RWPE2 (cell line): ENCODE results near the gene TBC1D21.
A peak's percentile ranks its signal among the peaks of the same experiment; 100 is the strongest.

Experiments
- ATAC-seq: fragments of 200-7000 bp; cut with Tn5 transposase; 3 replicates; pipeline ENCODE4 v1.9.1; 2021; ENCODE audit warnings: low read depth
- DNase-seq: peaks from one replicate; pipeline ENCODE4 v3.0.0-alpha.2; 2020; ENCODE audit warnings: low spot score
- H3K27ac ChIP-seq: fragments of 450-650 bp; 2 replicates; pipeline ENCODE4 v1.5.1; 2017; ENCODE audit warnings: mild to moderate bottlenecking; ENCODE audit not compliant: poor library complexity, severe bottlenecking
- H3K27me3 ChIP-seq: fragments of 250-450 bp; sonication (Bioruptor Pico); 2 replicates; pipeline ENCODE4 v1.5.1; 2021; ENCODE audit warnings: mild to moderate bottlenecking, moderate library complexity; ENCODE audit not compliant: insufficient read depth, poor library complexity, severe bottlenecking
- H3K36me3 ChIP-seq: fragments of 250-450 bp; sonication (Bioruptor Pico); 2 replicates; pipeline ENCODE4 v1.5.1; 2020; ENCODE audit warnings: low read depth, mild to moderate bottlenecking, moderate library complexity
- H3K4me1 ChIP-seq: fragments of 250-450 bp; sonication (Bioruptor Pico); 2 replicates; pipeline ENCODE4 v1.5.1; 2021; ENCODE audit warnings: mild to moderate bottlenecking, moderate library complexity; ENCODE audit not compliant: insufficient read depth, poor library complexity, severe bottlenecking
- H3K4me3 ChIP-seq: fragments of 250-450 bp; sonication (Bioruptor Pico); 2 replicates; pipeline ENCODE4 v1.5.1; 2021; ENCODE audit warnings: mild to moderate bottlenecking, moderate library complexity; ENCODE audit not compliant: severe bottlenecking
- H3K9me3 ChIP-seq: fragments of 250-450 bp; sonication (Bioruptor Pico); 2 replicates; pipeline ENCODE4 v1.5.1; 2021; ENCODE audit warnings: mild to moderate bottlenecking, moderate library complexity; ENCODE audit not compliant: severe bottlenecking
- CTCF ChIP-seq: fragments of 450-650 bp; IDR thresholded peaks from one replicate; pipeline ENCODE4 v1.5.1; 2017; ENCODE audit warnings: mild to moderate bottlenecking, moderate library complexity; ENCODE audit not compliant: poor library complexity, severe bottlenecking

Gene TBC1D21

GRCh38 chr15:73843787-73844186 lies 29.6 kb upstream of the TBC1D21 start:
- no peaks in the 10 kb centered on the region for H3K9me3 ChIP-seq
- TF ChIP-seq CTCF = no peak
- peaks cover 37% of the 10 kb centered on the region for H3K27me3 ChIP-seq
- DNase-seq = no peak
- no peak for ATAC-seq
- H3K27ac ChIP-seq = no peak overlapping the region
- H3K4me1 ChIP-seq = no peaks in the 10 kb centered on the region
- H3K4me3 ChIP-seq = no peak overlapping the region
- no peaks in the 10 kb centered on the region for H3K36me3 ChIP-seq

GRCh38 chr15:73844356-73844755 lies 29.0 kb upstream of the TBC1D21 start:
- ATAC-seq (peak; percentile 31; the same call in 1 of the 3 replicates), DNase-seq (peak; percentile 41)
- H3K9me3 ChIP-seq = no peaks in the 10 kb centered on the region
- H3K36me3 ChIP-seq = no peaks in the 10 kb centered on the region
- H3K27me3 ChIP-seq = peaks cover 32% of the 10 kb centered on the region
- TF ChIP-seq CTCF = no peak
- H3K4me1 ChIP-seq = no peaks in the 10 kb centered on the region
- H3K27ac ChIP-seq = no peak overlapping the region
- H3K4me3 ChIP-seq = no peak overlapping the region

GRCh38 chr15:73845507-73845906 lies 27.9 kb upstream of the TBC1D21 start:
- ATAC-seq (no peak), DNase-seq (peak; percentile 4)
- Histone ChIP-seq H3K36me3 (no peaks in the 10 kb centered on the region), H3K4me3 (no peak overlapping the region), H3K27me3 (peaks cover 21% of the 10 kb centered on the region), H3K4me1 (no peaks in the 10 kb centered on the region), H3K9me3 (no peaks in the 10 kb centered on the region), H3K27ac (no peak overlapping the region)
- TF ChIP-seq CTCF = no peak

GRCh38 chr15:73845907-73846306 lies 27.5 kb upstream of the TBC1D21 start:
- TF ChIP-seq CTCF = no peak
- no peaks in the 10 kb centered on the region for H3K36me3 ChIP-seq
- H3K9me3 ChIP-seq = no peaks in the 10 kb centered on the region
- H3K4me3 ChIP-seq = no peak overlapping the region
- H3K27me3 ChIP-seq = peaks cover 17% of the 10 kb centered on the region
- H3K27ac ChIP-seq = no peak overlapping the region
- H3K4me1 ChIP-seq = no peaks in the 10 kb centered on the region
- DNase-seq (peak; percentile 39), ATAC-seq (no peak)

- Histone ChIP-seq H3K9me3 (no peaks in the 10 kb centered on the region), H3K27ac (no peak overlapping the region), H3K4me1 (no peaks in the 10 kb centered on the region), H3K4me3 (no peak overlapping the region), H3K36me3 (no peaks in the 10 kb centered on the region), H3K27me3 (no peaks in the 10 kb centered on the region)
- DNase-seq = peak; percentile 49
- no peak for ATAC-seq
- TF ChIP-seq CTCF = no peak
Measured at GRCh38 chr15:73849641-73850040, 23.7 kb upstream of the TBC1D21 start.
